Measurements from ENCODE around the gene PTS. TPM values are rescaled to one million over a fixed set of nuclear protein-coding genes. Genes with fewer than 3 reads are reported as not detected.

Gene PTS
- polyA plus RNA-seq, 3 donors: 44.6 to 62.6 (median 56.7) TPM

DNA sequence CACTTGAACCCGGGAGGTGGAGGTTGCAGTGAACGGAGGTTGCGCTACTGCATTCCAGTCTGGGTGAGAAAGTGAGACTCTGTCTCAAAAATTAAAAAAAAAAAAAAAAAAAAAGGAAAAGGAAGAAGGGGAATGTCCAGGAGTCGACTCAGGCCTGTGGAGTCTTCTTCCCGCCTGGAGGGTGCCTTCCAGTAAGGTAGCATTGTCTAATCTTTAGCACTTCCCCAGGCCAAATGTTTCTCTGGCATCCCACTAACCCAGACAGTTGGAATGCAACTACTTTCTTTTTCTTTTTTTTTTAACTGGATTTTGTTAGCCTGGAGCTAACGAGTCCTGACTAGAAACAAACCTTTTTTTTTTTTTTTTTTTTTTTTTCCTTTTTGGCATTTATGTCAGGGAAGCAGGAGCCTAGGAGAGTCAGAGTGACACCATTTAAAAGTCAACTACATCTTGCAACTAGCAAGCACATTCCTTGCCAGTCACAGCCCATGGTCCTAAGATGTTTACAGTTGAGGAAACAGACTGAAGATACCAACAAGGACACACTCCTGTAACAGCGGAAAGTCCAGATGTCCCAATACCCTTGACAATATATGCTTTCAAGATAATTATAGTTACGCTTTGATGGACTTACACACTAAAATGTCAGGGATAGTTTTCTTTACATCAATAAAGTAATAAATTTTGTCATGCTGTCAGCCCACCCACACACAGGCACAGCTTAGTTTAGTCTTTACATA is 23.8 kb downstream of the PTS start:
- DNase-seq: peak; percentile 23

DNA sequence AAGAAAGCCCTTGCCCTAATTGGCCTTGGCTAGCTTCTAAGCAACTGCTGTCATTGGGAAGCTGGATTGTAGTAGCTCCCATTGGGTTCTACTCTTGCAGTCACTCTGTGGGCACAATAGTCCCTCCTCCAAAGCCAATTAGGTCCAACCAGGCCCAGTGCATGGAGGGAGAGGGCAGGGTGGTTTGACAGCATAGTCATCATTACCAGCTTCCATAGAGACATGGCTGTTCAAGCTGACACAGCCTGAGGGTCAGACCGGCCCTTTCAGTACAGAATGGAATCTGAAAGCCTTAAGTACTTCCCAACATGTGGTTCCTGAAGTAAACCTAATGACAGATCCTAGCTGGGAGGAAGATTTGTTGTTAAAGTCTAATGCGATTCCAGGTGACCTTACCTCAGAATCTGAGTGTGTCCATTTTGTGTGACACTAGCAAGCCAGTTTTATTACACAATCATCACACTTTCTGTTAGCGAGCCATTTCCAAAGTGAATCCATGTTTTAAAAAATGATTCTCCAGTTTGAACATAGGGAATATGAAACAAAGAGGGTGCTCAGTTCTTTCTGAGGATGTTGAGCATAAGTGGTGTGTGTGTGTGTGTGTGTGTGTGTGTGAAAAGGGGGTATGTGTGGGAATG is 27.5 kb downstream of the PTS start:
- DNase-seq: no peak

DNA sequence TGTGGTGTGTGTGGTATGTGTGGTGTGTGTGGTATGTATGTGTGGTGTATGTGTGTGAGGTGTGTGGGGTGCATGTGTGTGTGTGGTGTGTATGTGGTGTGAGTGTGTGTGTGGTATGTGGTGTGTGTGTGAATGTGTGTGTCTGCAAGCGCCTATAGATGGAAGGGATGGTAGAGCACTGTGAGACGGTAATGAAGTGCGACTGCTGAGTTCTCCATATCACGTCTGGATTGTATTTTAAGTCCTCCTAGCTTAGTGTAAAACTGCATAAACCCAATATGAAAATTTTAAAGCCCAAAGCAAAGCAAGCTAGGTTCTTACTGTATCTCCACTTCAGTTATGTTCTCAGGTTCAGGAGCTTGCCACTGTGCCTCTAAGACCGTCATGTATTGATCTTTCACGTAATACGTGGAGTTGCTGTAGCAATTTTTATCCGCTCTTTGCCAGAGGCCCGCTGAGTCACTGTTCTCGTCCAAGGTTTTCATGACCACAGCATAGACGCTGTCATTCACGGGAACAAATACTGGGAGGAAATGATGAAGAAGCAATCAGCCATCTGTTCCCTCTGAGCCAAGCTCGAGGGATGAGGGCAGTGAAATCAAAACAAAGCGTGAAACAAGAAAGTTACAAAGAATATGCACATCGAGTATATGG is 29.0 kb downstream of the PTS start:
- DNase-seq: no peak

DNA sequence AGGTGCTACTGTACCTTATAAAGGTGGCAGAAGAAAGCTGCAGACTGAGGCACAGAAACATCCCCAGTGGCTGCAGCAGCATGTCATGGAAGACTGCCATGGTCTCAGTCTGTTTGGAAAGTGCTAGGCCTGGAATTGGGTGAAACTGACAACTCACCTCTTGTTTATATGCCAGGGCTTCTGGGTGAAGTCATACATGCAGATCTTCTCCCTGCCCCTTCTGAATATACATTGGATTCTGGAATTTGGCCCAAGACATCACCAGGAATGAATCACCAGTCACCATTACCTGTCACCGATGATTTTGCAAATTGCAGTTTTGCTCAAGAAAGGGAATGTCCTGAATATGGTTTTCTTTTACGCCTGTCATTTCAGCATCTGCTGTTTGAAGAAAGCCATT is 34.3 kb downstream of the PTS start, which contains the start of gene PLET1:
Gene PLET1, minus strand, starts transcription at position 371 of the 400 bp plus-strand sequence. Its CDS starts 271 bp downstream, at position 100.
- DNase-seq: no peak

DNA sequence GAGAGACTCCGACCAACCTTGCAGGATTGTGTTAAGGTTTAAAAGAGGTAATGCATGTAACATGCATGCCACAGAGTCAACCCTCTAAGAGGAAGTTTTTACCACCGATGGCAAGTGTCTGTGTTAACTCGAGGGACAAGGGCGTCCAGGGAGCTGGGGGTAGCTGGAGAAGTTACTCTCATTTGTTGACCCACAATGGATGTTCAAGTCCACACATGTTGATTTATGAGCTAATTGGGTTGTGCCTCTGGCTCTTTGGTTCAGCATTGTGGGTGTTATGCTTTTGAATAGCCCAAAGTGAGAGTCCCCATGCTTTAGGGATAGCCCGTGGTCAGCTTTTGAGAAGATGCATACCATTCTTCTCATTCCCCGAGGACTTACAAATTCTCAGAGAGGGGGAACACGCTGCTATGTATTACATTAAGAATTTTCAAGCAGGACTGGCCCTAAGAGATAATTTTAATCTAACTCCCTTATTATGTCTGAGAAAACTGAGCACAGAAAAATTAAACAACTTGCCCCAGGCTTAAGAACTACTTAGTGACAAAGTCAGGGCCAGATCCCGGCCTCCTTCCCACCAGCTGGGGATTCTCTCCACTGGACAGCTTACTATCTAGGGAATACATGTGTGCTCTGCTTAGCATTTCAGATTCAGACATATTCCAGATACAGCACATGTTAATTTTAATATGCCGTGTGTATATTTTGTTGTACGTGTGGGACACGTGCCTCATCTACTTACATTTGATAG is 39.6 kb downstream of the PTS start:
- no peak for DNase-seq

DNA sequence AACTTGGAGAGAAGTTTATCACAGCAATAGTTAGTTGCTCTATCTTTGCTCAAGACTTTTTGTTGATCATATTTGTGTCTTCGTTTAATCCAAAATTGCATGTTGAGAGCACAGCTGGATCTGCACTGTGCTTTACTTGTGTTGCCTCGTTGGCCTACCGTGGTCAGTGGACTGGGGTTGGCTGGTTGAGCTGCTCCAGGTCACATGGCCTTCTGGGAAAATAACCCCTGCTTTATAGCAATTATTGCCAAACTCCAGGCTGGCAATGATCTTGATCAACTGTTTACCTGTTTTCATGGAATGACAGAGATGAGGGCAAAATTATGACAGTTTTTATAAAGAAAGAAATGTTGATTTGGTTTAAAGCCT is 40.2 kb downstream of the PTS start:
- DNase-seq: no peak

DNA sequence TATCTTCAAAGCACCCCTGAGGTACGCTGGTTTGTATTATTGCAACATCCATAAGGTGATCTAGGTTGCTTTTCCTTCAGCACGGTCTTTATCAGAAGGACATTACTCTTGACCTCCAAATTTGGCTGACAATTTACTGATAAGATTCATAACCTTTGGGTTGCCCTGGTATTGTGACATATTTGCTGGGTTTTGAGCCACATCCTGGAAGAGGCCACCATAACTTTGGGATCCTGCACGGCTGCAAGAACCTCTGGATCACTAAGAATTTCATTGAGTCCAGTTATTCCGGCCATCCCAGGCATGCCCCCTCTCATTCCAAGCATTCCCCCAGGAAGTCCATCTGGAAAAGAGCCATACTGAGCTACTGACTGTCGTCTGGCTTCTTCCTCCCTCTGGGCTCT is 41.0 kb downstream of the PTS start:
- no peak for DNase-seq

DNA sequence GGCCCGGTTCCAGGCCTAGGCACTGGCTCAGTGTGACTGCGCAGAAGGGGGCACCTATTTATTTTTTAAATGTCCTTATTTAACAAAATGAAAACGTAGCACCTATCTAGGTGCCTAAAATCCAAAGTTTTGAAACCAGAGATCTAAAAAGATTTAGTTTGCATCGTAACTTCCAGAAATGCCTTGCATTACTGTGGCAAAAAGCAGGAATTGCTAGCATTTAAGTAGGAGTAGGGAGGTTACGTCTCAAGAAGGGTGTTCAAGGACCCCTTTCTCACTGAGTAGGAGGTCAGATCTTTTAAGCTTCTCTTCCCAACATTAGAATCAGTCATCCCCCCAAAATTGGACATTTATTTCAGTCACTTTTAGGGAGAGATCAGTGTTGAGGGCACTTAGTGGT is 42.2 kb downstream of the PTS start:
- no peak for DNase-seq

DNA sequence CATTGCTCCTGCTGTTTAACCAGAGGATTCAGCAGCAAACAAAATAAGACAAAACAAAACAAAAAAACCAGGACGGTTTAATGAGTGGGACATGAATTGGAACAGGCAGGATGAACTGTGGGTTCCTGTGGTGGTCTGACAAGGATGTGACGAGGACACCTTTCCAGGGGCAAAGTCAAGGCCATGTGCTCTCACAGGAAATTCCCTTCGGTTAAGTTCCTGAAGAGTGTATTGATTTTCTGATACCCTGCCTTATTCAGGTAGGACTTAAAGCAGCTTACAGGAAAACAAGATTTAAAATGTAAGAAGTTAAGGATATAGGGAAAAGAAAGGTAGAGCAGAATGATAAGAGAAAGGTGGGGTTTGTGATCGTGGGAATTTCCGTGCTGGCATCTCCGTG is 42.9 kb downstream of the PTS start:
- DNase-seq: no peak

DNA sequence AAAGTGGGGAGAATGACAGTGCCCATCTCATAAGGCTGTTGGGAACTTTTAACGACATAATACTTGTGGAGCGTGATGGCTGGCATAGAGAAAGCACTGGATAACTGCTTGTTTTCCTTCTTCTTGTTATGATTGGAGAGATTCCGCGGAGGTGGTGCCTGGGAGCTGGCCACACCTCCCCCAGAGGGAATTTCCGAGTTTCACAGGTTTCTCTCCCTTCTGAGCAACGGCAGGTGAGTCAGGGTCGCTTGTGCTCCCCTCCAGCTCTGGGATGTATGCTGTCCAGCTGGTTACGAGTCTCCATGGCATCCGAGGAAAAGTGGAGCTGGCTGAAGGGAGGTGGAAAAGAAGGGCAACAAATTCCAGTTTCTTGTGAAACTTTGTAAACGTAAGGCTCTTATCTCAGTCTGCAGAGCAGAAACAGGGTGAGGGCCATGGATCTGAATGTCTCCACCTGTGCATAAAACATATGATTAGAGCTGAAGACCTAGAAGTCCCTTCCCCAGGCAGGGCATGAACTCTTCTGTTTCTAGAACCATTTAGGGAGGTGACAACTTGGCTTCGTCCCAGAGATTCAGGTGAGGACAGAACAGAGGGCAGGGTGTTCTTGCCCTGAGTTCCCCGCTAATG is 44.4 kb downstream of the PTS start:
- DNase-seq: no peak

DNA sequence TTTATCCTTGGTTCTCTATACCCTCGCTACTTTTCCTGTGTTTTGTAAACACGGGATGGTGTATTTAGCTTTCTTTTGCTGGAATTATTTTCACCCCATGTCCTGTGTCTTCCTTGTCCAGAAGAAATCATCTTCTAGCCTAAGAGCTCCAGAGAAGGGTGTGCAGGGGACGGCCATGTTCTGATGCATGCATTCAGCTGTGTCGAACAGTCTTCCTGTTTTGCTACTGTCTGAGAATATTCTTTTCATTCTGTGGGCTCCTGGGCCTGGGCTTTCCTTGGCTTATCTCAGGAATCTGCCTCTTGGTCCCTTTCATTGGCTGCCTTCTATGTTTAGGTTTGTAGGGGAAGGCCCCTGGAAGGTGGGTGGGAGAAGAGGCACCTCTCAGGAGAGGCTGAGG is 45.0 kb downstream of the PTS start:
- DNase-seq: no peak

DNA sequence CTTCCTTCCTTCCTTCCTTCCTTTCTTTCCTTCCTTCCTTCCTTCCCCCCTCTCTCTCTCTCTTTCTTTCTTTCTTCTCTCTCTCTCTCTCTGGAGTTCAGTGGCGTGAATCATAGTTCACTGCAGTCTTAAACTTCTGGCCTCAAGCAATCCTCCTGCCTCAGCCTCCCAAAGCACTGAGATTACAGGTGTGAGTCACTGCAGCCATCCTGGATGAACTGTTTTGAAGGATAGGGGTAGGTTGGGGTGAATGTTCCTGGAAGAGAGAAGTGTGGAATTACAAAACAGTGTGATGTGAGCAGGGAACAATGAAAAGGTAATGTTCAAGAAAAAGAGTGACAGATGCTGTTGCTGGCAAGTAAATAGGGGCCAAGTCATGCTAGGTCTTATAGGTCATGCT is 46.8 kb downstream of the PTS start:
- DNase-seq: no peak

DNA sequence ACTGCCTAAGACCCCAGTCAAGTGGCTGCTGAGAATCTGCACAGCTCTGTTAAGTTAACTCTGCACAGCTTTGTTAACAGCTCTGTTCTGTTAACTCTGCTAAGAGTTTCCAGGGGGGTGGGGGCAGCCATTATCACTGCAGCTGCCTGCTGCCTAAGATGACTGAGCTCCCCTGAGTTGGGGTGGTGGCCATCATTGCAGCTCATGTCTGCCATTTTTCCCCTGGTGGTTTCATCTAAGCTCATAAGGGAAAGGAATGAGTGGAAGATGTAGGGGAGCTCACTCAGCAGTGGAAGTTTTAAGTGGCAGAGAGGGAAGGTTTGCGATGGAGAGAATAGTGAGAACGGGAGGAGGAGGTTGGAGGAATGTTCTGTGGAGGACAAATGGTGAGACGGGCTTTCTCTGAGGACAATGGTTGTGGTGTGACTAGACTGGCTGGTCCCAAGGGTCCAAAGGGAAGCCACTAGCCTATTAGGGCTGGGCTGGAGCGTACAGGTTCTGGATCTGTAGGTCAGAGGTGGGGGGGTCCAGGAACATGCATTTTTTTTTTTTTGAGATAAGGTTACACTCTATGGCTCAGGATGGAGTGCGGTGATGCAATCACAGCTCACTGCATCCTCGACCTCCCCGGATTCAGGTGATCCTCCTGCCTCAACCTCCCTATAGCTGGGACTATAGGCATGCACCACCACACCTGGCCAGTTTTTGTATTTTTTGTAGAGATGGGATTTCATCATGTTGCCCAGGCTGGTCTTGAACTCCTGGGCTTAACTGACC is 48.0 kb downstream of the PTS start:
- DNase-seq: no peak

DNA sequence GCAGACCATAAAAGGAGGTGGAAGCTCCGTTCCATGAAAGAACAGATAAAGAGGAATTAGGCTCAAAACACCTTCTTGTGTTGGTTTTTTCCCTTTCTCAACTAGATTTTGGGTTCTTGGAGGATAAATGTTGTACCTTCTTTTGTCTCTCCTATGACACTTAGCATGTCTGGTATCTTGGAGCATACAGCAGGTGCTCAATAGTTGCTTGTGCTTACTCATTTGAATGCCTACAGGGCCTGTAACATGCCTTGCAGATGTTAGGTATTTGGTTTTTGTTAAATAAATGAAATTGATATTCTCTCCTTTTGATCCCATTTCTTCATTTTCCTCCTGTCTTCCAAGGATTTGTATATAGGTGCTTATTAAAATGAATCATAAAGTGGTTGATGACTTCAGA is 50.8 kb downstream of the PTS start:
- no peak for DNase-seq

DNA sequence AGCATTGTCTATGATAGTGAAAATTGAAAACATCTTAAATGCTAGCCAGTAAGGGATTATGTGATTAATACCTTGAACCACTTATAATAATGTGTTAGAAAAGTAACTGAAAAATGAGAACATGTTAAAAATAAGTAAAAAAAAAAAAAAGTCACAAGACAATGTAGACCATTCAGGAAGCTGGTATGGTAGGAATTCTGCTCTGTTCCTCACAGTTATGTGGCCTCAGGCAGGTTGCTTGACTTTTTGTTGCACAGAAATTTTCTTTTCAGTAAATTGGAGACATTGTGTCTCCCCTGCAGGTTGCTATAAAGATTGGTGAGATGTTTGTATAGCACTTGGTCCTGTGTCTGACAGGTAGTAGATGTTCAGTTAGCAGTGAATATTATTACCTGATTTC is 51.7 kb downstream of the PTS start:
- DNase-seq: no peak

DNA sequence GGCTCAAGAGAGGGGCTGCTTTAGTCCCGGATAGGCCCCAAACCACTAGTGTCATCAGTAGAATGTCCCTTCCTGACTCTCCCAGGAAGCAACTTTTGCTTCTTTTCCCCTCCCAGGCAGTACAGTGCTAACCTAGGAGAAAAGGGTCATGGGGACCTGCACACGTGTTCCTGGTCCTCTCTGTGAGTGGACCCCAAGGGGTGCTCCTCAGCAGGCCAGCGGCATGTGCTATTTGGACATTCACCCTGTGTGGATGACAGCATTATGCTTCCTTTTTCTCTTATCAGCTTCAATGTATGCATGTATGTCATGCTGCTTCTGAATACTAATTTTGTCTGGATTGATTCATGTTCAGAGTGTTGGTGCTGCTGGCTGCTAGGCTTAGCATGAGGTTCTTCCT is 52.6 kb downstream of the PTS start:
- DNase-seq: no peak

DNA sequence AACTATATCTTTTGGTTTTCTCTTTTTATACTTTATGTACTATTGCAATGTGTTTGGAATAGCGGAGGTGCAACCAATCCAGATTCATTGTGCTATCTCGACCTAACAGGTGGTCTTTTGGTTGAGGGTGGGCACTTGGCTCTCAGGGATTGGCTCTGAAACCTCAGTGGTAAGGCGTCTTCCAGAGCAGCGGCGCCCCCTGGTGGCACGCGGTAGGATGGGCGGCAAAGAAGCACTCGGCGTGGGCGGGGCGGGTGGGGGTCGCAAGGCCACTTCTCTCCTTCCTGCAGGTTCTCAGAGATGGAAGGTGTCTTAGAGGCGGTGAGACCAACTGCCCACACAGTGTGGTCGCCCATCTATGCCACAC is 53.7 kb downstream of the PTS start:
- DNase-seq: peak; percentile 54

DNA sequence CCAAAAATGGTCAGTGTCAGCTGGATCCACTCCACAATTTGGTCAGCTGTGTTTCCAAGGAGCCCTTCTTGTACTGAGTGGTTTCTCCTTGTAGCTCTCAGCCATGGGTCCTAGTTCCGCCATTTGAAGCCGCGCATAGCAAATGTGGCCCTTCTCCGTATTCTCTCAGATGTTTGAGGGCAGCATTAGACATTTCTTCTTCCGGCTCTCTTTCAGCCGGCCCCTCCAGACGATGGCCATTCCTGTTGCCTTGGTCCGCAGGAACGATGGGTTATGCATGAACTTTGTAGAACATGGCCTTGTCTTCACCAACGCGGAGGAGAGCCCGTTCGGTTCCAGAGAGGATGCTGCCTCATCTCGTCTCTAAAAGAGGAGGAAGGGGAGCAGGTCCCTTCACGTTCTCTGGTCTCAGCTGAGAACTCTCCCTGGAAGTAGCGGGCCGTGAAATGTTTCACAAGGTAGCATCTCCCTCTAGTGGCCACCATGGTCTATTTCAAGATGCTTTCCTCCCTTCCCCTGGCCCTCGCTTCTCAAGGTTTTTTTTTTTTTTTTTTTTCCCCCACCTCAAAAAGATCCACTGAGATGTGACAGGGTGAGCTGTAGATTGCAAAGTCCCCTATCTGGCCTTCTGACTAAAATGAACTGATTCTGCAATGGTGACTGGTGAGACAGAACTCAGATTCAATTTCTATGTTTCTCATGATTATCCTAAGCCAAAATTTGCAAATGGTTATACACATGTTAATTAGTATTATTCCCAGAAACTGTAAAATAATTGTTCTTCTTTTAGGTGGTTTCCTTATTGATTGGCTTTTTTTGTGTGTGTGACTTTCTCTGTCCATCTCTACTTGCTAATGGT is 54.3 kb downstream of the PTS start:
- DNase-seq: peak; percentile 77

DNA sequence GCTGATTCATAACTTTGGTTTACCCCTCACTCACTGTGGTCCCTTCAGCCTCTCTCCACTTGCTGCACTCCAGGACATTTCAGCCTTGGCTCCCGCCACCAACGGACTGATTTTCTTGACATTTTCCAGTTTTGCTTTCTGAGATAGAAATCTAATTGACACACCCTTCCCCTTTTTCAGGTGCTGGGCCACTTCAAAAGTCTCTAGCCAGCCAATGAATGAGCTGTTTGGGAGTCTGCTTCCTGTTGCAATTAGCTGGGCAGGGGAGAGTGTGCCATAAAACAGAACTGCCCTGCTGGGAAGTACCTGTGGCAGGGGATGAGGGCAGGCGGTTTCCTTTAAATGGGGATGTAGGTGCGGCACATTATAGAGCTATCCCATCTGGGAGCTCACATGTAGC is 55.5 kb downstream of the PTS start:
- DNase-seq: no peak
